Liver (tissue), 9 donors: ENCODE results near the gene KRTAP15-1. TPM values are rescaled to one million over a fixed set of nuclear protein-coding genes. Genes with fewer than 3 reads are reported as not detected.

Experiments used
- DNase-seq: peaks from one replicate; pipeline ENCODE4 v3.0.0-alpha.2; 2017; ENCODE audit warnings: low spot score
- H3K27ac ChIP-seq, 2 donors: one replicate each; pipeline ENCODE4 v1.7.0; 2013; ENCODE audit warnings: inconsistent platforms in 2 of 2, low read length in 2 of 2, control low read depth in 1 of 2, low read depth in 1 of 2, mild to moderate bottlenecking in 1 of 2
- H3K27me3 ChIP-seq, 4 donors: one replicate each; pipeline versions ENCODE4 v1.6.1 to v1.7.0; 2013; ENCODE audit warnings: low read length in 3 of 4, inconsistent platforms in 1 of 4, mild to moderate bottlenecking in 1 of 4, moderate library complexity in 1 of 4; ENCODE audit not compliant: control insufficient read depth in 4 of 4, insufficient read depth in 4 of 4
- H3K36me3 ChIP-seq, 4 donors: one replicate each; pipeline versions ENCODE4 v1.6.1 to v1.7.0; 2013; ENCODE audit warnings: low read length in 3 of 4, mild to moderate bottlenecking in 3 of 4, low read depth in 1 of 4, moderate library complexity in 1 of 4; ENCODE audit not compliant: control insufficient read depth in 4 of 4, insufficient read depth in 3 of 4
- H3K4me1 ChIP-seq, 4 donors: one replicate each; pipeline versions ENCODE4 v1.6.1 to v1.7.0; 2013; ENCODE audit warnings: low read length in 3 of 4, mild to moderate bottlenecking in 3 of 4, moderate library complexity in 1 of 4; ENCODE audit not compliant: control insufficient read depth in 4 of 4, insufficient read depth in 4 of 4
- H3K4me3 ChIP-seq, 3 donors: one replicate each; pipeline versions ENCODE4 v1.6.1 to v1.7.0; 2013; ENCODE audit warnings: low read length in 3 of 3, control low read depth in 1 of 3, low read depth in 1 of 3, mild to moderate bottlenecking in 1 of 3
- H3K9ac ChIP-seq, 2 donors: one replicate each; pipeline ENCODE4 v1.7.0; 2013; ENCODE audit warnings: low read length in 2 of 2, mild to moderate bottlenecking in 2 of 2, moderate library complexity in 2 of 2, control low read depth in 1 of 2, low read depth in 1 of 2
- H3K9me3 ChIP-seq, 4 donors: one replicate each; pipeline versions ENCODE4 v1.6.1 to v1.7.0; 2013; ENCODE audit warnings: low read length in 3 of 4; ENCODE audit not compliant: control insufficient read depth in 4 of 4
- ATF3 ChIP-seq: IDR thresholded peaks from 2 replicates; pipeline ENCODE4 v1.6.1; 2016; ENCODE audit warnings: antibody characterized with exemption
- EGR1 ChIP-seq, 2 donors: IDR thresholded peaks; 2 replicates each; pipeline ENCODE4 v1.6.1; 2016 to 2018; ENCODE audit warnings: antibody characterized with exemption in 2 of 2, low read depth in 2 of 2
- FOXA1 ChIP-seq: IDR thresholded peaks from 2 replicates; pipeline ENCODE4 v1.6.1; 2016; ENCODE audit warnings: antibody characterized with exemption
- FOXA2 ChIP-seq: IDR thresholded peaks from 2 replicates; pipeline ENCODE4 v1.6.1; 2016; ENCODE audit warnings: antibody characterized with exemption
- GABPA ChIP-seq, 2 donors: IDR thresholded peaks in 1 of 2; conservative IDR thresholded peaks in 1 of 2; 2 replicates each; pipeline ENCODE4 v1.6.1; 2016; ENCODE audit warnings: antibody characterized with exemption in 2 of 2, mild to moderate bottlenecking in 1 of 2, moderate library complexity in 1 of 2
- HNF4A ChIP-seq, 2 donors: conservative IDR thresholded peaks; 2 replicates each; pipeline ENCODE4 v1.6.1; 2016; ENCODE audit warnings: antibody characterized with exemption in 2 of 2, mild to moderate bottlenecking in 2 of 2
- HNF4G ChIP-seq: IDR thresholded peaks from 2 replicates; pipeline ENCODE4 v1.6.1; 2016; ENCODE audit warnings: antibody characterized with exemption
- JUND ChIP-seq, 2 donors: IDR thresholded peaks; 2 replicates each; pipeline ENCODE4 v1.6.1; 2016; ENCODE audit warnings: antibody characterized with exemption in 2 of 2
- NR2F2 ChIP-seq: IDR thresholded peaks from 2 replicates; pipeline ENCODE4 v1.6.1; 2016; ENCODE audit warnings: antibody characterized with exemption
- RAD21 ChIP-seq, 2 donors: IDR thresholded peaks; 2 replicates each; pipeline ENCODE4 v1.6.1; 2016; ENCODE audit warnings: antibody characterized with exemption in 2 of 2, mild to moderate bottlenecking in 2 of 2
- RXRA ChIP-seq, 2 donors: IDR thresholded peaks; 2 replicates each; pipeline ENCODE4 v1.6.1; 2017 to 2018; ENCODE audit warnings: antibody characterized with exemption in 2 of 2, mild to moderate bottlenecking in 1 of 2
- SP1 ChIP-seq: IDR thresholded peaks from 2 replicates; pipeline ENCODE4 v1.6.1; 2018; ENCODE audit warnings: antibody characterized with exemption, mild to moderate bottlenecking
- TAF1 ChIP-seq: conservative IDR thresholded peaks from 2 replicates; pipeline ENCODE4 v1.6.1; 2016; ENCODE audit warnings: antibody characterized with exemption, mild to moderate bottlenecking
- YY1 ChIP-seq: IDR thresholded peaks from 2 replicates; pipeline ENCODE4 v1.6.1; 2016; ENCODE audit warnings: antibody characterized with exemption, mild to moderate bottlenecking
- ZBTB33 ChIP-seq: IDR thresholded peaks from 2 replicates; pipeline ENCODE4 v1.6.1; 2016; ENCODE audit warnings: antibody characterized with exemption
- WGBS: extraction: QIAGEN DNeasy Blood & Tissue Kit; methylation state at CpG from one replicate; pipeline ENCODE4 v1.1.7; 2013; 5-methylcytosine and 5-hydroxymethylcytosine counted together
- polyA plus RNA-seq, 2 donors: library from polyadenylated mRNA; stranded (reverse) in 1 of 2; unstranded in 1 of 2; fragments of 200-250 nt in 1 of 2; fragments of >200 nt in 1 of 2; fragmentation: Nextera tagmentation in 1 of 2; extraction: Ambion mirVana in 1 of 2; gene quantifications; one replicate each; pipeline versions ENCODE4 v1.2.1 to v1.2.3, GENCODE V29; 2013 to 2015
- total RNA-seq, 2 donors: library from RNA; depleted of rRNA; stranded (reverse); fragments of >200 nt; gene quantifications; one replicate each; pipeline ENCODE4 v1.2.3, GENCODE V29; 2014
- TF ChIP-seq, protein P1 (sequence below): IDR thresholded peaks from 2 replicates; pipeline ENCODE4 v1.6.1; 2016; ENCODE audit warnings: antibody characterized with exemption, mild to moderate bottlenecking
- TF ChIP-seq, protein P2 (sequence below): fragments of 150-350 bp; IDR thresholded peaks from 2 replicates; pipeline ENCODE4 v1.5.1; 2017; ENCODE audit warnings: improper control_type of control experiment, low read depth, low read length; ENCODE audit not compliant: missing input control
- TF ChIP-seq, protein P3 (sequence below): IDR thresholded peaks from 2 replicates; pipeline ENCODE4 v1.6.1; 2016; ENCODE audit warnings: antibody characterized with exemption
- donor health status: healthy.
- donor health status: healthy.
- donor health status: healthy.
- donor health status: healthy.
- donor health status: healthy.

KRTAP15-1 gene
- total and polyA plus RNA-seq, 4 donors = not detected

GRCh38 chr21:30443226-30443625 is 3.2 kb downstream of the KRTAP15-1 start:
- Histone ChIP-seq H3K27ac (no peak overlapping the region), H3K4me1 (no peaks in the 10 kb centered on the region), H3K9me3 (no peaks in the 10 kb centered on the region), H3K4me3 (no peak overlapping the region), H3K27me3 (no peaks in the 10 kb centered on the region), H3K36me3 (no peaks in the 10 kb centered on the region), H3K9ac (no peak overlapping the region)
- TF ChIP-seq TAF1 (no peak), GABPA (IDR thresholded peaks at IDR 0.05 in 1 of 2, conservative IDR thresholded peaks at IDR 0.05 in 1 of 2) (no peak), FOXA2 (no peak), EGR1 (IDR thresholded peaks at IDR 0.05; ENCODE audit: low read depth in 2 of 2) (no peak), YY1 (no peak), FOXA1 (no peak)
- DNase-seq = no peak

- DNase-seq = no peak
- Histone ChIP-seq H3K27ac (no peak overlapping the region), H3K9me3 (no peaks in the 10 kb centered on the region), H3K9ac (no peak overlapping the region), H3K36me3 (no peaks in the 10 kb centered on the region), H3K27me3 (no peaks in the 10 kb centered on the region), H3K4me1 (no peaks in the 10 kb centered on the region), H3K4me3 (no peak overlapping the region)
- 41% methylated on average over 1 of the region's 1 CpG for WGBS
- no peak for TF ChIP-seq SP1
- TF ChIP-seq JUND (IDR thresholded peaks at IDR 0.05) = no peak
- TF ChIP-seq RAD21 (IDR thresholded peaks at IDR 0.05) = no peak
- TF ChIP-seq YY1 = no peak
- no peak for TF ChIP-seq RXRA (IDR thresholded peaks at IDR 0.05)
- TF ChIP-seq, protein P1, sequence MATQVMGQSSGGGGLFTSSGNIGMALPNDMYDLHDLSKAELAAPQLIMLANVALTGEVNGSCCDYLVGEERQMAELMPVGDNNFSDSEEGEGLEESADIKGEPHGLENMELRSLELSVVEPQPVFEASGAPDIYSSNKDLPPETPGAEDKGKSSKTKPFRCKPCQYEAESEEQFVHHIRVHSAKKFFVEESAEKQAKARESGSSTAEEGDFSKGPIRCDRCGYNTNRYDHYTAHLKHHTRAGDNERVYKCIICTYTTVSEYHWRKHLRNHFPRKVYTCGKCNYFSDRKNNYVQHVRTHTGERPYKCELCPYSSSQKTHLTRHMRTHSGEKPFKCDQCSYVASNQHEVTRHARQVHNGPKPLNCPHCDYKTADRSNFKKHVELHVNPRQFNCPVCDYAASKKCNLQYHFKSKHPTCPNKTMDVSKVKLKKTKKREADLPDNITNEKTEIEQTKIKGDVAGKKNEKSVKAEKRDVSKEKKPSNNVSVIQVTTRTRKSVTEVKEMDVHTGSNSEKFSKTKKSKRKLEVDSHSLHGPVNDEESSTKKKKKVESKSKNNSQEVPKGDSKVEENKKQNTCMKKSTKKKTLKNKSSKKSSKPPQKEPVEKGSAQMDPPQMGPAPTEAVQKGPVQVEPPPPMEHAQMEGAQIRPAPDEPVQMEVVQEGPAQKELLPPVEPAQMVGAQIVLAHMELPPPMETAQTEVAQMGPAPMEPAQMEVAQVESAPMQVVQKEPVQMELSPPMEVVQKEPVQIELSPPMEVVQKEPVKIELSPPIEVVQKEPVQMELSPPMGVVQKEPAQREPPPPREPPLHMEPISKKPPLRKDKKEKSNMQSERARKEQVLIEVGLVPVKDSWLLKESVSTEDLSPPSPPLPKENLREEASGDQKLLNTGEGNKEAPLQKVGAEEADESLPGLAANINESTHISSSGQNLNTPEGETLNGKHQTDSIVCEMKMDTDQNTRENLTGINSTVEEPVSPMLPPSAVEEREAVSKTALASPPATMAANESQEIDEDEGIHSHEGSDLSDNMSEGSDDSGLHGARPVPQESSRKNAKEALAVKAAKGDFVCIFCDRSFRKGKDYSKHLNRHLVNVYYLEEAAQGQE = no peak
- TF ChIP-seq TAF1 = no peak
- no peak for TF ChIP-seq ZBTB33
- no peak for TF ChIP-seq HNF4A (conservative IDR thresholded peaks at IDR 0.05)
- TF ChIP-seq, protein P2, sequence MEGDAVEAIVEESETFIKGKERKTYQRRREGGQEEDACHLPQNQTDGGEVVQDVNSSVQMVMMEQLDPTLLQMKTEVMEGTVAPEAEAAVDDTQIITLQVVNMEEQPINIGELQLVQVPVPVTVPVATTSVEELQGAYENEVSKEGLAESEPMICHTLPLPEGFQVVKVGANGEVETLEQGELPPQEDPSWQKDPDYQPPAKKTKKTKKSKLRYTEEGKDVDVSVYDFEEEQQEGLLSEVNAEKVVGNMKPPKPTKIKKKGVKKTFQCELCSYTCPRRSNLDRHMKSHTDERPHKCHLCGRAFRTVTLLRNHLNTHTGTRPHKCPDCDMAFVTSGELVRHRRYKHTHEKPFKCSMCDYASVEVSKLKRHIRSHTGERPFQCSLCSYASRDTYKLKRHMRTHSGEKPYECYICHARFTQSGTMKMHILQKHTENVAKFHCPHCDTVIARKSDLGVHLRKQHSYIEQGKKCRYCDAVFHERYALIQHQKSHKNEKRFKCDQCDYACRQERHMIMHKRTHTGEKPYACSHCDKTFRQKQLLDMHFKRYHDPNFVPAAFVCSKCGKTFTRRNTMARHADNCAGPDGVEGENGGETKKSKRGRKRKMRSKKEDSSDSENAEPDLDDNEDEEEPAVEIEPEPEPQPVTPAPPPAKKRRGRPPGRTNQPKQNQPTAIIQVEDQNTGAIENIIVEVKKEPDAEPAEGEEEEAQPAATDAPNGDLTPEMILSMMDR = no peak
- no peak for TF ChIP-seq ATF3
- no peak for TF ChIP-seq HNF4G
- no peak for TF ChIP-seq NR2F2
- TF ChIP-seq GABPA (IDR thresholded peaks at IDR 0.05 in 1 of 2, conservative IDR thresholded peaks at IDR 0.05 in 1 of 2) = no peak
- TF ChIP-seq, protein P3, sequence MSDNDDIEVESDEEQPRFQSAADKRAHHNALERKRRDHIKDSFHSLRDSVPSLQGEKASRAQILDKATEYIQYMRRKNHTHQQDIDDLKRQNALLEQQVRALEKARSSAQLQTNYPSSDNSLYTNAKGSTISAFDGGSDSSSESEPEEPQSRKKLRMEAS = no peak
- no peak for TF ChIP-seq FOXA2
- TF ChIP-seq FOXA1 = no peak
These were observed 4.1 kb downstream of the KRTAP15-1 start for GRCh38 chr21:30444204-30444603.
